Hippocampal formation (tissue), 2 donors: Measurements from ENCODE around the gene MAFG.

ENCODE experiments used
- DNase-seq, 2 donors: peaks; one replicate each; lab custom pipeline; 2025; lab: John Stamatoyannopoulos, UW

The MAFG gene

GRCh38 chr17:81927653-81928543 lies at the start of gene MAFG:
TSS of gene MAFG (minus strand) at chr17:81927735. CDS start at chr17:81923185, 4,550 bp downstream.
- peak; percentile 84 to 89 for DNase-seq

- no peak for DNase-seq
These were observed 49.0 kb upstream of the MAFG start for GRCh38 chr17:81976332-81977210.

GRCh38 chr17:81973432-81973831 lies 45.9 kb upstream of the MAFG start:
- no peak for DNase-seq

GRCh38 chr17:81968850-81969812 lies 41.6 kb upstream of the MAFG start:
- no peak for DNase-seq

GRCh38 chr17:81968396-81968745 lies 40.8 kb upstream of the MAFG start:
- no peak for DNase-seq

- peak; percentile 76 to 85 for DNase-seq
These were observed 40.2 kb upstream of the MAFG start for GRCh38 chr17:81967533-81968395.

- no peak for DNase-seq
These were observed 39.7 kb upstream of the MAFG start for GRCh38 chr17:81967244-81967532.

- peak in 1 of 2 donors; percentile 36 for DNase-seq
These were observed 39.1 kb upstream of the MAFG start for GRCh38 chr17:81966343-81967243.

- no peak for DNase-seq
These were observed 36.7 kb upstream of the MAFG start for GRCh38 chr17:81964081-81964849.

GRCh38 chr17:81962499-81963441 lies 35.2 kb upstream of the MAFG start:
- DNase-seq, result no peak

- no peak for DNase-seq
These were observed 34.3 kb upstream of the MAFG start for GRCh38 chr17:81961521-81962498.

GRCh38 chr17:81961087-81961511 lies 33.6 kb upstream of the MAFG start, which contains the start of gene NOTUM:
TSS of gene NOTUM (minus strand) at chr17:81961187. CDS start at chr17:81960909, 278 bp downstream.
- DNase-seq, result no peak

- DNase-seq, result no peak
These were observed 32.8 kb upstream of the MAFG start for GRCh38 chr17:81960130-81960958.

GRCh38 chr17:81959362-81960129 lies 32.0 kb upstream of the MAFG start:
- peak; percentile 10 to 42 for DNase-seq
